CD4-positive, alpha-beta T cell treated with Interleukin-15 for 1 hour (primary cell): ENCODE data around the gene ARHGAP32.

Source experiments
- DNase-seq: peaks from one replicate; pipeline ENCODE4 v3.0.0-alpha.2; 2020

The ARHGAP32 gene

GRCh38 chr11:129106788-129107187 is 85.3 kb downstream of the ARHGAP32 start:
- DNase-seq, result no peak

DNA sequence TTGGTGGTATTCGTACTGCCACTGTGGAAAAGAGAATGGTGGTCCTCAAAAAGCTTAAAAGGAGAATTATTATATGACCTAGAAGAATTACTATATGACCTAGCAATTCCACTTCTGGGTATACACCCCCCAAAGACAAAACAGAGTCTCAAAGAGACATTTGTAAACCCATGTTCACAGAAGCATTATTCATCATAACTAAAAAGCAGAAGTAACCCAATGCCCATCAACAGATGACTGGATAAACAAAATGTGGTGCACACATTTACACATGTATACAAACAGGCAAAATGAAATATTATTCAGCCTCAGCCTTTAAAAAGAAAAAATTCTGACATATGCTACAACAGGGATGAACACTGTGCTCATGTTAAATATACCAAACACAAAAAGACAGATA is 89.4 kb downstream of the ARHGAP32 start:
- no peak for DNase-seq

GRCh38 chr11:129102225-129102624 is 89.9 kb downstream of the ARHGAP32 start:
- no peak for DNase-seq

DNA sequence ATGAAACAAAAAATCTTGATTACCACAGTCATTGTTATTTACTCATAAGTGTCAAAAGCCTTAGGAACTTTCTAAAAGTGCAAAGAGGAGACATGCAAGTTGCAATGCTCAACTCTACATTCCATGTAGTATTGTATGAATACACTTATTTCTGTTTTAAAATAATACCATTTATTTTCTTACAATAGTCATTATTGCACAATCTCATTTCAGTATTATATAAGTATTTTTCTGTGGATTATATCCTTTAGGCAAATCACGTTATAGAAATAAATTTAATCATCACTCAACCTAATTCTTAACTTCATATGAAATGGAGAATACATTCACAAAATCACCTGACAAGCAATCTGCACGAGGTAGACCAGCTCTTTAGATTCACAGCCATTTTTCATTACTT is 98.8 kb downstream of the ARHGAP32 start:
- DNase-seq, result no peak

DNA sequence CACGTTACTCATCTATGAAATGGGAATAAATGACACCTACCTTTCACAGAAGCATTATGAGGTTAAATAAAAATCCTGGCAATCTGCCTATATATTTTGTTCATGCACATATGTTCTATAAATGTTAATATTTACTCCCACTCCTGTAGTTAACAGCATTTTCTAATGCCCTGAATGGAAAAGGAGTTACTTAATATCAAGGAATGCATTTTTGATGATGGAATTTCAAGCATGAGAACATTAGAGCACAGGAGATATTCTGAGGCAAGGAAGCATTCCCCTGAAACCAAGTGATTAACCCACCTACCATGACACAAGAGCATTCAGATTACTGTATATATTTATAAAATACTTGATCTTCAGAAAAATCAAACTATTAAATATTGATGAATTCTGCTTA is 102.1 kb downstream of the ARHGAP32 start:
- no peak for DNase-seq

DNA sequence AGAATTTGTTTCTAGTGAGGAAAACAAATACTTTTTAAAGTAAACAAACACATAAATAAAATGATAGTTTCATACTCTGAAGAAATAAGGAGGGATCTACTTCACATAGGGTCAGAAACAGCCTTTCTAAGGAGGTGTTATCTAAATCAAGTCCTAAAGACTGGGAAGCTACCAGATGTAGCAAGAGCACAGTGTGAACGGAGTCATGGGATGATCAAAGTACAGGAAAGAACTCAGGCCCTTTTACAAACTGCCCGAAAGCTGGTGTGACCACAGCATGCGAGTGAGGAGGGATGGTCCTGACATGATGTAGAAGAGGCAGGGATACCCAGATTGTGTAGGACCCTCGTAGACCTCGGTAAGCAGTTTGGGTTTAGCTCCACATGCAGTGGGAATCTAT is 102.8 kb downstream of the ARHGAP32 start:
- no peak for DNase-seq

DNA sequence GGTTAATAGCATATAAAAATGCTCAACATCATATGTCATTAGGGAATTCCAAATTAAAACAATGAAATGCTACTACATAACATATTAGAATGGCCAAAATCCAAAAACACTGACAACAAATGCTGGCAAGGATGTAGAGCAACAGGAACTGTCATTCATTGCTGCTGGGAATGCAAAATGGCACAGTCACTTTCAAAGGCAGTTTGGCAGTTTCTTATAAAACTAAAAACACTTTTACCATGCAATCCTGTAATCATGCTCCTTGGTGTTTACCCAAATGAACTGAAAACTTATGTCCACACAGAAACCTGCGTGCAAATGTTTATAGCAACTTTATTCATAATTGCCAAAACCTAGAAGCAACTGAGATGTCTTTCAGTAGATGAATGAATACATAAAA is 105.1 kb downstream of the ARHGAP32 start:
- DNase-seq, result no peak

DNA sequence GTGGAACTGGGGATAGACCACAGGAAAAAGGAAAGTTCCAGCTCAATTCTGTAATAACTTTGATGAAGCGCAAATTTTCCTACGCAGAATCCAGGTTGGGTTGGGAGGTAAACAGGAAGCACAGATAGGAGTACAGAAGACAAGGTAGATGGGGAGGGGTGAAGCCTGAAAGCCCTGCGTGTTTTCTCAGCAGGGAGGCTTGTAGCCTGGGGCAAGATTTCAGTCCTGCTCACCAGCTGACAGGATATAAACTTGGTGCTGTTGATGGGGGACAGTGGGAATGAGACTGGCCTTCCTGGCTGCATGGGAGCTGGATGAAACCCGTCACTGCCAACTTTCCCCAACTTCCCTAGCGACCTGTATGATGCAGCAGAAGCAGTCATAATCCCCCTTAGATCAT is 114.9 kb downstream of the ARHGAP32 start:
- no peak for DNase-seq

DNA sequence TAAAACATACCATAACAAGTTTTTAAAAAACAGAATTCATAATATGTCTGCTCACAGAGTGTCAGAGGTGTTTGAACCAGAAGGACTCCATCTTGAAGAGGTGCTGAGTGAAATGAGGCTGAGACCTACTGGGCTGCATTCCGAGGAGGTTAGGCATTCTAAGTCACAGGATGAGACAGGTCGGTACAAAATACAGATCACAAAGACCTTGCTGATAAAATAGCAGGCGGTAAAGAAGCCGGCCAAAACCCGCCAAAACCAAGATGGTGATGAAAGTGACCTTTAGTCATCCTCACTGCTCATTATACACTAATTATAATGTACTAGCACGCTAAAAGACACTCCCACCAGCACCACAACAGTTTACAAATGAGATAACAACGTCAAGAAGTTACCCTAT is 116.4 kb downstream of the ARHGAP32 start:
- DNase-seq, result no peak

- DNase-seq, result no peak
Observed at GRCh38 chr11:129067454-129067853, 124.7 kb downstream of the ARHGAP32 start.

- DNase-seq, result no peak
Observed at GRCh38 chr11:129066229-129066628, 125.9 kb downstream of the ARHGAP32 start.

DNA sequence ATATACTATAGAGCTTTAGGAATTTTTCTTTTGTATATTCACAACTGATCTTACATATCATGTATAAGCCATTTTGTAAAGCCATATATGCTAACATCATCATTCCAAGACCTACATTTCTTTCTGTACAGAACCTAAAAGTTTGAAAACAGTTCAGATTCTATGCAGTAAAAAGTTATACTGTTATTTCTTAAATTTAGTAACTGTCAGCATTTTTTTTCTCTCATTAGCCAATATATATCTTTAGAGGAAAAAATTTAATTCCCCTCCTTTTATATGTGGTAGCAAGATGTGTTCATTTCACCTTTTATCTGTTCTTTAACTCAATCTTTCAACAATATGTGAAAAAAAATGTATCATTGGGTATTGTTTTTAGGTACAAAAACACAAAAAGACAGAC is 129.0 kb downstream of the ARHGAP32 start:
- no peak for DNase-seq

DNA sequence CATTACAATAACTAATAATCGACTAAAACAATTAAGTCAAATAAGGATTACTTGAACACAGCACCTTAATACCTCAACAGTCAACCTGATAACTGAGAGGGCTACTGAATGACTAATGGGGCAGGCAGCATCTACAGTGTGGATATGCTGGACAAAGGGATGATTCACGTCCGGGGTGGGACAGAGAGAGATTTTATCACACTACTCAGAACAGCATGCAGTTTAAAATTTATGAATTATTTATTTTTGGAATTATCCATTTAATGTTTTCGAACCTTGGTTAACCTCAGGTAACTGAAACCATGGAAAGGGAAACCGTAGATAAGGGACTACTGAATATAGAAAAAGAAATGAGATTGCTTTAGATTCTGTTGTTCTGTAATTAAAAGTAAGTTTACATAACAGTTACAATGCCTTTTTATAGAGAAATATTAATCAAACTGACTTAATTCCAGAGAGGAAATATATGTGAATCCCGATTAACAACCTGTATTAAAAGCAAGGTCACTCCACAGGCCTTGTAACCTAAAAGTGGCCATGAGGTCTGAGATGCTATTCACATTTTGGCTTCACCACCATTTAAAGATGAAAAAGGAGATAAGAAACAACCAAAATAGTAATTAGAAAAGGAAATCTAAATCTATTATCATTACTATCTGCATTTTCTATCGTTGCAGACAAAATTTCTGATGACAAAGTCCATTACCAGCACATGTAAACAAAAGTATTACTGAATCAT is 130.5 kb downstream of the ARHGAP32 start:
- DNase-seq, result no peak

DNA sequence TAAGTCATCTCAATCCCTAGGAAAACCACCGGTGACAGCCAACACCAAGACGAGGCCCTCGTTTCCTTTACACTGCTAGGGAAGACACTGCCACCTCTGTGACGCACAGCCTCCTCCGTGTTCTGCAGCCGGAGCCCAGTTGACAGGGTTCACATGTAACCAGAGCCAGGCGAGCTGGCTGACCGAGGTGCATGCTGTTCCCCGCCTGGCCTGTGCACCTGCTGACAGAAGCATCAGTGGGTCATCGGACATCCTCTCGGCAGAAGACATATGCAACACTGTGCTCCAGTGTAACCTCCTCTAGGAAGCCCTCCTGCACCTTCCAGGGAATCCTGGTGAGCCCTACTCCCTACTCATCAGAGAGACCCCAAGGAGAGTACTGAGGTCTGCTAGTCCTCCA is 135.2 kb downstream of the ARHGAP32 start:
- DNase-seq, result no peak

GRCh38 chr11:129055196-129055595 is 136.9 kb downstream of the ARHGAP32 start:
- DNase-seq, result no peak

- no peak for DNase-seq
Observed at GRCh38 chr11:129048911-129049310, 143.2 kb downstream of the ARHGAP32 start.

GRCh38 chr11:129045150-129045549 is 147.0 kb downstream of the ARHGAP32 start:
- DNase-seq, result no peak

DNA sequence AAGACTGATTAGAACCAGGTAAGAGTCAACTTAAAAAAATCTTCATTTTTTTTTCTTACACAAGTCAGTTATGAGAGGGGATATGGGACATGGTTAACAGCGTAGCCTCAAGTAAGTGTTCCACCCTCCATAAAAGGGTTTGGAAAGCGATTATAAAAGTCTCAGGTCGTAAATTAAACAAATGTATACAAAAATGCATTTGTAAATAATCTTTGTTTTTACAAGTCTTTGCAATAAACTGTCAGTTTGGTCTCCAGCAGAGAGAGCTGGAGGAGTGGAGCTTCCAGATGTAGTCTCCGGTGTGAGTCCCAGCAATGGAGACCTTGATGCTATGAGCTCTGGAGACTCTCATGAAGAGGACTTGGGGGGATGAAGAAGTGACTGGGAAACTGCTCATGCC is 149.6 kb downstream of the ARHGAP32 start:
- DNase-seq, result no peak

DNA sequence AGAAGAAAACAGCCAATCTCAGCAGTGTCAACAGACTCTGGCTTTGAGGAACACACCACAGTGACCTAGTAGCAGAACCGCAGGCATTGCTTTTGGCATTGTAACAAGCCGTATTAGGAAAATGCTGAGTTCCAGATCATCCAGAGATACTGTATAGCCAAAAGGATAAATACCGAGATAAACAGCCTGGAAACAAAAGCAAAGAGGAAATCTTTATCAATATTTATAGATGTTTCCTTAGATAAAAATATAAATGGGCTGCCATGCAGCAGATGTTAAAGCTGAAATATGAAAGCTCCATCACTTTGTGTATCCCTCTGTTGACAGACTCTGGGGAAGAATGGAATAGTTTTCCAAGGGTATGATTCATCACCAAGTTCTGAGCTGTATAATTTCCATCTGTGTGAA is 150.5 kb downstream of the ARHGAP32 start:
- DNase-seq, result no peak

GRCh38 chr11:129040934-129041333 is 151.2 kb downstream of the ARHGAP32 start:
- DNase-seq, result no peak

DNA sequence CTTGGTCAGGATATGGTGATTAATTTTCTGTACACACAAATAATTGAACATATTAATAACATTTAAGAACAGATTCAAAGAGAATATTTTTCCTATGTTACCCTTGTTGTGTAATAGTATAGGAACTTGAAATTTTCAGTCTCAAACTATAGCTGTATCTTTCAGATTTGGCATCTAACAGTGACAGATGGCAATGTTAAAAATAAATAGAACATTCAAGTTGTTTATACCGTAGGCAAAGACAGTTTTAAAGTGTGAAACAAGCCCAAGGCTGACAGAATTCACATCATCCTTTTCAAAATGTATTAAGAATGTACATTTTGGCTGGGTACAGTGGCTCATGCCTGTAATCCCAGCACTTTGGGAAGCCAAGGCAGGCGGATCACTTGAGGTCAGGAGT is 156.9 kb downstream of the ARHGAP32 start:
- DNase-seq, result no peak

DNA sequence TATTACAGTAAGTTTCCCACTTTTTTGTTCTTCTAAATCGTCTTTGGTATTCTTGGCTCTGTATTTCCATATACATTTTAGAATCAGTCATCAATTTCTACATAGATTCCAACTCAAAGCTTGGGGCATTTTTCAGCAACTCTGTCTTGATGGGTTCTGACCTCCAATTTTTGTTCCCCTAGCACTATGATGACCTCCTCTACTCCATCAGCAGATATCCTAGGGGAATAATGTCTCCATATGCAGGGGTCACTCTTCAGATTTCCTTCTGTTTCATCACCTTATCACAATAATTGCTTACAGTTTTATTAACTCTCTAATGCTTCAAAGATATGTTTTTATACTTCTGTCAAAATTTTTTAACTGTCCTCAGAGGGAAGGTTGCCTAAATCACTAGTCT is 158.1 kb downstream of the ARHGAP32 start:
- DNase-seq, result no peak

GRCh38 chr11:129023968-129024676 is 168.0 kb downstream of the ARHGAP32 start:
- DNase-seq, result no peak

DNA sequence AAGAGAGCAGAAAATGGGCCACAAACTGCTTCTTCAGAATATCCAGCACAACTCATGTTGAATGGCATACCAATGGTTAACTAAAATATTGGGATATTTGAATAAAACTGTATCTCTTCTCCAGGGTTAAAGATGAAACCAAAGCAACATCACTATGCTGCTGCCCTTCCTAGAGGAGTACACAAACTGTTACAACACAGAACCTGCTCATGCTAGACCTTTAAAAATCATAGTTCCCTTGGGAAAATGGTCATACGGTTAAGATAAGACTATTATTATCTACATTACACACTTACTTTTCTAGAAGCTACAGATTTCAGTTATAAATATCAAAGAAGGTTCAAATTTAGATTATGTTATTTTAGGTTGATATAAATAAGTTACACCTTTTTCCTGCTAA is 170.8 kb downstream of the ARHGAP32 start:
- DNase-seq, result no peak

- no peak for DNase-seq
Observed at GRCh38 chr11:129018991-129019390, 173.1 kb downstream of the ARHGAP32 start.
